Pancreas (tissue), 10 donors: ENCODE data around the gene CDC42BPA. TPM values are rescaled to one million over a fixed set of nuclear protein-coding genes. Genes with fewer than 3 reads are reported as not detected.

Experiments
- ATAC-seq, 4 donors: fragments of 200-7000 bp; cut with Tn5 transposase; one replicate each; pipeline versions ENCODE4 v1.8.0 to v1.9.1; 2020; ENCODE audit warnings: mild to moderate bottlenecking in 4 of 4, moderate library complexity in 4 of 4
- DNase-seq, 6 donors: peaks; one replicate each; pipeline ENCODE4 v3.0.0-alpha.2; 2020
- FAIRE-seq: peaks from 2 replicates; lab custom pipeline; 2012; peaks lifted over from hg19 to GRCh38; lab: Jason Lieb, UNC
- H3K27ac ChIP-seq, 4 donors: fragments of 200-600 bp; sonication (generic); 1 replicate in 3 of 4; 2 replicates in 1 of 4; pipeline versions ENCODE4 v1.5.0 to v1.8.0; 2020
- H3K27me3 ChIP-seq, 4 donors: fragments of 200-600 bp; one replicate each; pipeline ENCODE4 v1.8.0; 2021
- H3K36me3 ChIP-seq, 3 donors: fragments of 200-600 bp; sonication (generic) in 1 of 3; one replicate each; pipeline versions ENCODE4 v1.5.0 to v1.8.0; 2020 to 2021
- H3K4me1 ChIP-seq, 3 donors: fragments of 200-600 bp; one replicate each; pipeline ENCODE4 v1.8.0; 2021
- H3K4me3 ChIP-seq, 4 donors: fragments of 200-600 bp; sonication (generic) in 2 of 4; one replicate each; pipeline versions ENCODE4 v1.5.0 to v1.8.0; 2020 to 2021
- H3K9me3 ChIP-seq, 4 donors: fragments of 200-600 bp; one replicate each; pipeline ENCODE4 v1.8.0; 2021
- CTCF ChIP-seq, 4 donors: fragments of 200-600 bp; sonication (generic) in 3 of 4; IDR thresholded peaks; one replicate each; pipeline versions ENCODE4 v1.5.0 to v1.8.0; 2021; ENCODE audit warnings: antibody characterized with exemption in 4 of 4
- WGBS, 2 donors: extraction: QIAGEN DNeasy Blood & Tissue Kit; methylation state at CpG; one replicate each; pipeline ENCODE4 v1.1.7; 2013; 5-methylcytosine and 5-hydroxymethylcytosine counted together
- intact Hi-C, 3 donors: fragments of 100-400 bp; cut with DNase I; formaldehyde crosslinking; loops; one replicate each; pipeline versions ENCODE4 v1.11.1 to v1.14.2; 2022
- polyA plus RNA-seq, 2 donors: library from polyadenylated mRNA; stranded (reverse); fragments of 200-250 nt; gene quantifications; one replicate each; pipeline ENCODE4 v1.2.3, GENCODE V29; 2013
- total RNA-seq, 6 donors: library from RNA; stranded (reverse); fragmentation: NEBNext Ultra II Directional in 4 of 6; extraction: Animal tissue kit (Norgen Biotek cat#: 25700) in 4 of 6; gene quantifications; one replicate each; pipeline versions ENCODE4 v1.2.1 to v1.2.4, GENCODE V29; 2021 to 2023
- donor health status: healthy with polysubstance abuse.
- donor health status: DM: no; HTN: no; CAD: no; lungs with moderate emphysema.
- donor health status: DM: no; HTN: no; CAD: no.
- donor health status: control.
- donor health status: control.
- donor health status: Bipolar disorder and iron deficiency.
- donor health status: DM: yes; HTN: yes; CAD: no.
- donor health status: DM: no; HTN: no; CAD: no.
- donor health status: DM: no; HTN: no; CAD: no.
- donor health status: DM: yes; HTN: yes; CAD: no.

CDC42BPA gene
- total and polyA plus RNA-seq, 8 donors = 5.3 to 22.5 (median 16.5) TPM

GRCh38 chr1:227363825-227364224, 45.5 kb upstream of the CDC42BPA start:
- no peak overlapping the region for H3K4me3 ChIP-seq
- intact Hi-C loops = no loop called here
- no peaks in the 10 kb centered on the region for H3K9me3 ChIP-seq
- TF ChIP-seq CTCF (IDR thresholded peaks at IDR 0.05) = no peak
- ATAC-seq (no peak), DNase-seq (no peak), FAIRE-seq (no peak)
- H3K27me3 ChIP-seq = no peaks in the 10 kb centered on the region
- no peaks in the 10 kb centered on the region for H3K4me1 ChIP-seq
- H3K27ac ChIP-seq = no peak overlapping the region
- H3K36me3 ChIP-seq = no peaks in the 10 kb centered on the region
- 89 to 96% methylated on average over 7 of the region's 7 CpGs for WGBS, 2 donors

DNA sequence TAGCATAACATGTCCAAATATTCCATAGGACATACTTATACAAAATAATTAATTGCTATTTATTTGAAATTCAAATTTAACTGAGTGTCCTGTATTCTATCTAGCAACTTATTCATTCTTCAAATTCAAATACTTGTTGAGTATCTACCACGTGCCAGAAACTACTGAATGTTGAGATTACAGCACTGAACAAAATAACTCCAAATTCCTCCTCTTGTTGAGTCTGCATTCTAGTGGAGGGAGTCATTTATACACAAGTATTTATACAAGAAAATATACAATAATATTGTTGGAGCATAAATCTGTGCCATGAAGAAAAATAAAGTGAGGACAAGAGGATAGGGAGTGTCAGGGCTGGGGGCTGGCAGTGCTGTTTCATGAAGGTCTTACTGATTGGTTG, 43.7 kb upstream of the CDC42BPA start:
- no peaks in the 10 kb centered on the region for H3K9me3 ChIP-seq
- WGBS, 2 donors = 57 to 67% methylated on average over 1 of the region's 1 CpG
- peaks cover 0 to 2% (median 0%) of the 10 kb centered on the region in 3 donors for H3K4me1 ChIP-seq
- H3K36me3 ChIP-seq = no peaks in the 10 kb centered on the region
- intact Hi-C loops = no loop called here
- no peak overlapping the region for H3K27ac ChIP-seq
- ATAC-seq = no peak
- TF ChIP-seq CTCF (IDR thresholded peaks at IDR 0.05) = no peak
- H3K27me3 ChIP-seq = no peaks in the 10 kb centered on the region
- H3K4me3 ChIP-seq = no peak overlapping the region
- no peak for DNase-seq
- no peak for FAIRE-seq

GRCh38 chr1:227357927-227358302, 39.6 kb upstream of the CDC42BPA start:
- FAIRE-seq = no peak
- intact Hi-C loops = no loop called here
- TF ChIP-seq CTCF (IDR thresholded peaks at IDR 0.05) = no peak
- H3K9me3 ChIP-seq = no peaks in the 10 kb centered on the region
- H3K27me3 ChIP-seq = no peaks in the 10 kb centered on the region
- 92 to 96% methylated on average over 6 of the region's 6 CpGs for WGBS, 2 donors
- ATAC-seq = no peak
- H3K27ac ChIP-seq = peak overlapping the region in 1 of 4 donors; percentile 66
- DNase-seq = no peak
- H3K4me1 ChIP-seq = peaks cover 0 to 7% (median 0%) of the 10 kb centered on the region in 3 donors
- H3K4me3 ChIP-seq = no peak overlapping the region
- no peaks in the 10 kb centered on the region for H3K36me3 ChIP-seq

GRCh38 chr1:227357171-227357926, 39.1 kb upstream of the CDC42BPA start:
- intact Hi-C loops = no loop called here
- ATAC-seq (peak; percentile 80 to 92 (median 88)), FAIRE-seq (no peak)

More at GRCh38 chr1:227357171-227357926, 39.1 kb upstream of the CDC42BPA start:
- H3K4me1 ChIP-seq = peaks cover 0 to 7% (median 0%) of the 10 kb centered on the region in 3 donors
- peak in 4 of 6 donors; percentile 27 to 49 (median 35) for DNase-seq
- no peak overlapping the region for H3K4me3 ChIP-seq
- H3K9me3 ChIP-seq = no peaks in the 10 kb centered on the region
- H3K27ac ChIP-seq = peak overlapping the region in 2 of 4 donors; percentile 53 to 66
- WGBS, 2 donors = 54 to 60% methylated on average over 7 of the region's 7 CpGs
- H3K27me3 ChIP-seq = no peaks in the 10 kb centered on the region
- H3K36me3 ChIP-seq = no peaks in the 10 kb centered on the region
- TF ChIP-seq CTCF (IDR thresholded peaks at IDR 0.05) = no peak
